Gastrocnemius medialis (tissue), 4 donors: ENCODE measurements around the gene CLIP4. TPM values are rescaled to one million over a fixed set of nuclear protein-coding genes. Genes with fewer than 3 reads are reported as not detected.
A peak's percentile ranks its signal among the peaks of the same experiment; 100 is the strongest.

ENCODE experiments used
- ATAC-seq, 2 donors: fragments of 150-250 bp; one replicate each; pipeline ENCODE4 v1.9.1; 2016
- DNase-seq, 2 donors: peaks; one replicate each; pipeline ENCODE4 v3.0.0-alpha.2; 2019
- H3K27ac ChIP-seq, 4 donors: fragments of 200-600 bp; sonication (generic); 1 replicate in 1 of 4; 2 replicates in 3 of 4; pipeline ENCODE4 v1.5.1; 2016 to 2018; ENCODE audit warnings: mild to moderate bottlenecking in 2 of 4, moderate library complexity in 1 of 4
- H3K27me3 ChIP-seq, 3 donors: fragments of 200-600 bp; sonication (generic) in 2 of 3; 1 replicate in 1 of 3; 2 replicates in 2 of 3; pipeline versions ENCODE4 v1.5.1 to v1.6.0; 2016 to 2019; ENCODE audit warnings: mild to moderate bottlenecking in 1 of 3, moderate library complexity in 1 of 3
- H3K36me3 ChIP-seq, 2 donors: fragments of 200-600 bp; sonication (generic) in 1 of 2; one replicate each; pipeline ENCODE4 v1.5.1; 2017 to 2018
- H3K4me1 ChIP-seq, 2 donors: fragments of 200-600 bp; sonication (generic) in 1 of 2; one replicate each; pipeline ENCODE4 v1.5.1; 2016 to 2017; ENCODE audit warnings: mild to moderate bottlenecking in 2 of 2
- H3K4me3 ChIP-seq, 4 donors: fragments of 200-600 bp; sonication (generic) in 3 of 4; 1 replicate in 1 of 4; 2 replicates in 3 of 4; pipeline ENCODE4 v1.5.1; 2016 to 2019; ENCODE audit warnings: mild to moderate bottlenecking in 2 of 4
- H3K9me3 ChIP-seq, 3 donors: fragments of 200-600 bp; sonication (generic) in 2 of 3; 1 replicate in 1 of 3; 2 replicates in 2 of 3; pipeline ENCODE4 v1.5.1; 2016 to 2019
- CTCF ChIP-seq, 5 experiments: fragments of 450-650 bp in 3 of 5; fragments of 200-600 bp in 2 of 5; sonication (generic) in 2 of 5; IDR thresholded peaks in 4 of 5; conservative IDR thresholded peaks in 1 of 5; 1 replicate in 4 of 5; 2 replicates in 1 of 5; pipeline ENCODE4 v1.5.1; 2016 to 2019; ENCODE audit warnings: antibody characterized with exemption in 5 of 5, mild to moderate bottlenecking in 3 of 5, moderate library complexity in 3 of 5
- POLR2A ChIP-seq, 2 donors: fragments of 450-650 bp; IDR thresholded peaks; one replicate each; pipeline ENCODE4 v1.6.1; 2017; ENCODE audit warnings: antibody characterized with exemption in 2 of 2, mild to moderate bottlenecking in 2 of 2, moderate library complexity in 2 of 2
- in situ Hi-C, 4 donors: fragments of 200-750 bp; cut with MboI; loops; one replicate each; pipeline versions ENCODE4 v1.15.0 to v1.8.0; 2017; ENCODE audit warnings: low sequenced_read_pairs in 4 of 4
- intact Hi-C: fragments of 100-400 bp; cut with DNase I; formaldehyde crosslinking; loops from one replicate; pipeline ENCODE4 v1.15.1; 2023; ENCODE audit warnings: low total_unique reads
- total RNA-seq, 4 donors: library from RNA; depleted of rRNA; stranded (reverse); fragments of >200 nt; gene quantifications; one replicate each; pipeline versions ENCODE4 v1.1.0 to v1.2.3, GENCODE V29; 2016

Gene CLIP4
- total RNA-seq, 4 donors from 2014 or later = 200 to 422 (median 265) TPM

- H3K4me1 ChIP-seq = no peaks in the 10 kb centered on the region
- H3K36me3 ChIP-seq = no peaks in the 10 kb centered on the region
- ATAC-seq (peak; percentile 12 to 22), DNase-seq (peak in 1 of 2 donors; percentile 10)
- H3K27me3 ChIP-seq = peaks cover 0 to 3% (median 0%) of the 10 kb centered on the region in 3 donors
- H3K9me3 ChIP-seq = no peaks in the 10 kb centered on the region
- in situ Hi-C loops = no loop called here
- no peak overlapping the region for H3K4me3 ChIP-seq
- no peak overlapping the region for H3K27ac ChIP-seq
- intact Hi-C loops = no loop called here
- TF ChIP-seq POLR2A (IDR thresholded peaks at IDR 0.05) (no peak), CTCF (IDR thresholded peaks at IDR 0.05 in 4 of 5, conservative IDR thresholded peaks at IDR 0.05 in 1 of 5) (no peak)
Measured at GRCh38 chr2:29213888-29214291, 98.7 kb downstream of the CLIP4 start.

- Histone ChIP-seq H3K9me3 (no peaks in the 10 kb centered on the region), H3K27me3 (peaks cover 0 to 3% (median 0%) of the 10 kb centered on the region in 3 donors), H3K4me1 (no peaks in the 10 kb centered on the region), H3K4me3 (no peak overlapping the region), H3K36me3 (no peaks in the 10 kb centered on the region), H3K27ac (no peak overlapping the region)
- intact Hi-C loops (no loop called here), in situ Hi-C loops (no loop called here)
- TF ChIP-seq POLR2A (IDR thresholded peaks at IDR 0.05) (no peak), CTCF (IDR thresholded peaks at IDR 0.05 in 4 of 5, conservative IDR thresholded peaks at IDR 0.05 in 1 of 5) (no peak)
- DNase-seq = peak in 1 of 2 donors; percentile 9
- ATAC-seq = no peak
Measured at GRCh38 chr2:29215073-29215472, 99.9 kb downstream of the CLIP4 start.

- Histone ChIP-seq H3K4me3 (no peak overlapping the region), H3K27me3 (peaks cover 0 to 3% (median 0%) of the 10 kb centered on the region in 3 donors), H3K4me1 (no peaks in the 10 kb centered on the region), H3K9me3 (no peaks in the 10 kb centered on the region), H3K36me3 (no peaks in the 10 kb centered on the region), H3K27ac (no peak overlapping the region)
- in situ Hi-C loops = no loop called here
- intact Hi-C loops = no loop called here
- no peak for TF ChIP-seq POLR2A (IDR thresholded peaks at IDR 0.05)
- TF ChIP-seq CTCF (IDR thresholded peaks at IDR 0.05 in 4 of 5, conservative IDR thresholded peaks at IDR 0.05 in 1 of 5) = no peak
- no peak for ATAC-seq
- peak in 1 of 2 donors; percentile 11 for DNase-seq
Measured at GRCh38 chr2:29215739-29216608, 100.8 kb downstream of the CLIP4 start.

- DNase-seq = no peak
- no peak for ATAC-seq
- intact Hi-C loops (no loop called here), in situ Hi-C loops (no loop called here)
- no peaks in the 10 kb centered on the region for H3K9me3 ChIP-seq
- H3K27ac ChIP-seq = no peak overlapping the region
- no peaks in the 10 kb centered on the region for H3K36me3 ChIP-seq
- TF ChIP-seq CTCF (IDR thresholded peaks at IDR 0.05 in 4 of 5, conservative IDR thresholded peaks at IDR 0.05 in 1 of 5) (no peak), POLR2A (IDR thresholded peaks at IDR 0.05) (no peak)
- H3K27me3 ChIP-seq = peaks cover 0 to 3% (median 0%) of the 10 kb centered on the region in 3 donors
- no peaks in the 10 kb centered on the region for H3K4me1 ChIP-seq
- H3K4me3 ChIP-seq = no peak overlapping the region
Measured at GRCh38 chr2:29216609-29216909, 101.3 kb downstream of the CLIP4 start.
